GM23338 (cell line): ENCODE results near the gene ASCL2. TPM values are rescaled to one million over a fixed set of nuclear protein-coding genes. Genes with fewer than 3 reads are reported as not detected.

Experiments
- ATAC-seq: fragments of 200-7000 bp; cut with Tn5 transposase; 3 replicates; pipeline ENCODE4 v1.9.1; 2020
- DNase-seq: peaks from one replicate; pipeline ENCODE4 v3.0.0-alpha.2; 2015; ENCODE audit warnings: low spot score
- H2AFZ ChIP-seq: fragments of 200-600 bp; sonication (generic); 2 replicates; pipeline ENCODE4 v1.8.0; 2016; ENCODE audit warnings: antibody characterized with exemption, mild to moderate bottlenecking, moderate library complexity
- H3F3A ChIP-seq: fragments of 200-600 bp; sonication (generic); replicated peaks from 2 replicates; pipeline ENCODE4 v1.8.0; 2017; ENCODE audit warnings: antibody characterized with exemption, mixed run types, low read depth
- H3K27ac ChIP-seq: fragments of 200-600 bp; sonication (generic); 2 replicates; pipeline ENCODE4 v1.6.1; 2016; ENCODE audit warnings: low read depth
- H3K27me3 ChIP-seq: fragments of 200-600 bp; sonication (generic); 2 replicates; pipeline ENCODE4 v1.8.0; 2016; ENCODE audit warnings: mild to moderate bottlenecking, mixed run types, moderate library complexity; ENCODE audit not compliant: insufficient read depth
- H3K36me3 ChIP-seq: fragments of 200-600 bp; sonication (generic); 2 replicates; pipeline ENCODE4 v1.8.0; 2016; ENCODE audit warnings: mild to moderate bottlenecking; ENCODE audit not compliant: insufficient read depth
- H3K4me1 ChIP-seq: fragments of 200-600 bp; sonication (generic); 2 replicates; pipeline ENCODE4 v1.8.0; 2016; ENCODE audit warnings: mild to moderate bottlenecking, moderate library complexity; ENCODE audit not compliant: insufficient read depth
- H3K4me2 ChIP-seq: fragments of 200-600 bp; sonication (generic); 2 replicates; pipeline ENCODE4 v1.7.1; 2017; ENCODE audit warnings: mixed run types
- H3K4me3 ChIP-seq: fragments of 200-600 bp; sonication (generic); 2 replicates; pipeline ENCODE4 v1.6.1; 2016; ENCODE audit warnings: mixed run types
- H3K79me2 ChIP-seq: fragments of 200-600 bp; sonication (generic); replicated peaks from 2 replicates; pipeline ENCODE4 v1.8.0; 2017; ENCODE audit warnings: mild to moderate bottlenecking; ENCODE audit not compliant: insufficient read depth
- H3K9me2 ChIP-seq: fragments of 200-600 bp; sonication (generic); 2 replicates; pipeline ENCODE4 v1.8.0; 2017; ENCODE audit not compliant: insufficient read depth
- H4K20me1 ChIP-seq: fragments of 200-600 bp; sonication (generic); replicated peaks from 2 replicates; pipeline ENCODE4 v1.8.0; 2017; ENCODE audit warnings: mild to moderate bottlenecking; ENCODE audit not compliant: insufficient read depth
- H3K27ac Mint-ChIP-seq: 2 replicates; pipeline ENCODE4 v1.8.0; 2020; ENCODE audit warnings: inconsistent platforms, mild to moderate bottlenecking, moderate library complexity, mixed read lengths
- H3K27me3 Mint-ChIP-seq: 3 replicates; pipeline ENCODE4 v1.8.0; 2022; ENCODE audit warnings: low read depth, mild to moderate bottlenecking, moderate library complexity, mixed read lengths, inconsistent platforms; ENCODE audit not compliant: insufficient read depth, poor library complexity
- H3K36me3 Mint-ChIP-seq: 3 replicates; pipeline ENCODE4 v1.8.0; 2021; ENCODE audit warnings: low read depth, mild to moderate bottlenecking, inconsistent platforms, moderate library complexity, mixed read lengths
- H3K4me1 Mint-ChIP-seq: 3 replicates; pipeline ENCODE4 v1.8.0; 2020; ENCODE audit warnings: mild to moderate bottlenecking, inconsistent platforms, mixed read lengths
- H3K4me3 Mint-ChIP-seq: 3 replicates; pipeline ENCODE4 v1.8.0; 2021; ENCODE audit warnings: moderate library complexity, mild to moderate bottlenecking, inconsistent platforms, mixed read lengths
- H3K9me3 Mint-ChIP-seq: 3 replicates; pipeline ENCODE4 v1.8.0; 2020; ENCODE audit warnings: moderate library complexity, mild to moderate bottlenecking, inconsistent platforms, mixed read lengths
- CREB1 ChIP-seq: fragments of 250-450 bp; sonication (Bioruptor Pico); IDR thresholded peaks from 2 replicates; pipeline ENCODE4 v1.5.0; 2020; ENCODE audit warnings: low read depth, mild to moderate bottlenecking, moderate library complexity
- ETS1 ChIP-seq: IDR thresholded peaks from 2 replicates; pipeline ENCODE4 v1.6.1; 2016; ENCODE audit warnings: antibody characterized with exemption
- EZH2 ChIP-seq: fragments of 200-600 bp; sonication (generic); IDR thresholded peaks from one replicate; pipeline ENCODE4 v1.8.0; 2017; ENCODE audit warnings: antibody characterized with exemption, mild to moderate bottlenecking, low read depth; ENCODE audit not compliant: unreplicated experiment
- NANOG ChIP-seq: IDR thresholded peaks from 2 replicates; pipeline ENCODE4 v1.6.1; 2016; ENCODE audit warnings: antibody characterized with exemption, borderline replicate concordance
- POLR2AphosphoS5 ChIP-seq: IDR thresholded peaks from 2 replicates; pipeline ENCODE4 v1.6.1; 2016; ENCODE audit warnings: antibody characterized with exemption, low read depth
- REST ChIP-seq: IDR thresholded peaks from one replicate; pipeline ENCODE4 v1.6.1; 2018; ENCODE audit warnings: antibody characterized with exemption; ENCODE audit not compliant: unreplicated experiment
- STAT1 ChIP-seq: IDR thresholded peaks from one replicate; pipeline ENCODE4 v1.6.1; 2016; ENCODE audit warnings: antibody characterized with exemption; ENCODE audit not compliant: unreplicated experiment
- ZNF331 ChIP-seq: fragments of 250-450 bp; sonication (Bioruptor Pico); IDR thresholded peaks from 2 replicates; pipeline ENCODE4 v1.5.0; 2020; ENCODE audit warnings: low read depth, mild to moderate bottlenecking, moderate library complexity
- ZNF462 ChIP-seq: fragments of 250-450 bp; sonication (Bioruptor Pico); IDR thresholded peaks from 2 replicates; pipeline ENCODE4 v1.5.0; 2020; ENCODE audit warnings: mild to moderate bottlenecking, moderate library complexity
- polyA plus RNA-seq: library from polyadenylated mRNA; unstranded; fragments of >200 nt; fragmentation: Nextera tagmentation; extraction: Ambion mirVana; gene quantifications from 2 replicates; pipeline ENCODE4 v1.2.1, GENCODE V29; 2016
- total RNA-seq: library from RNA; depleted of rRNA; stranded (reverse); fragments of >200 nt; shearing (Covaris generic); gene quantifications from 2 replicates; pipeline ENCODE4 v1.2.3, GENCODE V29; 2014

Gene ASCL2
- total and polyA plus RNA-seq, 2 experiments from 2014 or later, result 0.57 to 1.6 TPM

GRCh38 chr11:2266586-2267305, 3.6 kb downstream of the ASCL2 start:
- Histone ChIP-seq H3K79me2 (no peaks in the 10 kb centered on the region), H3K27me3 (peaks cover 47% of the 10 kb centered on the region), H3K4me3 (no peak overlapping the region), H3K36me3 (no peaks in the 10 kb centered on the region), H2AFZ (no peak overlapping the region), H4K20me1 (no peaks in the 10 kb centered on the region), H3K27ac (no peak overlapping the region), H3K4me2 (no peak overlapping the region), H3K9me2 (no peaks in the 10 kb centered on the region), H3F3A (no peaks in the 10 kb centered on the region), H3K4me1 (peaks cover 6% of the 10 kb centered on the region)
- peaks cover 4% of the 10 kb centered on the region; the same call in 2 of the 3 replicates for H3K9me3 Mint-ChIP-seq
- TF ChIP-seq EZH2, result no peak
- TF ChIP-seq REST, result no peak
- TF ChIP-seq POLR2AphosphoS5, result no peak
- no peak for TF ChIP-seq CREB1 (CRISPR knock-in tag)
- TF ChIP-seq STAT1, result no peak
- no peak for TF ChIP-seq ZNF331 (CRISPR knock-in tag)
- TF ChIP-seq ETS1, result no peak
- TF ChIP-seq ZNF462 (CRISPR knock-in tag), result no peak
- TF ChIP-seq NANOG, result no peak
- no peak overlapping the region for H3K27ac Mint-ChIP-seq
- peaks cover 41% of the 10 kb centered on the region for H3K27me3 Mint-ChIP-seq
- DNase-seq (no peak), ATAC-seq (no peak)
- H3K4me1 Mint-ChIP-seq, result peaks cover 14% of the 10 kb centered on the region
- H3K4me3 Mint-ChIP-seq, result no peak overlapping the region
- no peaks in the 10 kb centered on the region for H3K36me3 Mint-ChIP-seq
